Liver (tissue), 4 donors: ENCODE measurements around the gene ABLIM3. TPM values are rescaled to one million over a fixed set of nuclear protein-coding genes. Genes with fewer than 3 reads are reported as not detected.

Experiments
- polyA plus RNA-seq, 2 donors: library from polyadenylated mRNA; stranded (reverse) in 1 of 2; unstranded in 1 of 2; fragments of 200-250 nt in 1 of 2; fragments of >200 nt in 1 of 2; fragmentation: Nextera tagmentation in 1 of 2; extraction: Ambion mirVana in 1 of 2; gene quantifications; one replicate each; pipeline versions ENCODE4 v1.2.1 to v1.2.3, GENCODE V29; 2013 to 2015
- total RNA-seq, 2 donors: library from RNA; depleted of rRNA; stranded (reverse); fragments of >200 nt; gene quantifications; one replicate each; pipeline ENCODE4 v1.2.3, GENCODE V29; 2014
- donor health status: healthy.
- donor health status: healthy.
- donor health status: healthy.

Gene ABLIM3
- total and polyA plus RNA-seq, 4 donors = 6.8 to 131 (median 43.1) TPM

Other genes starting within 250 kb of the ABLIM3 start
- gene SH3TC2, start 78.4 kb upstream of the ABLIM3 start, total RNA-seq = 1 to 10 TPM in 1 of 2 donors, under 1 TPM in 1; 0.67 to 6.2 TPM
- under 1 TPM; 0.31 to 0.47 TPM for gene SH3TC2, start 78.4 kb upstream of the ABLIM3 start, polyA plus RNA-seq
- gene AFAP1L1, start 130.4 kb downstream of the ABLIM3 start, total RNA-seq = 10 to 100 TPM in 1 of 2 donors, 1 to 10 TPM in 1; 5.2 to 11.6 TPM
- 1 to 10 TPM; 2.1 to 2.8 TPM for gene AFAP1L1, start 130.4 kb downstream of the ABLIM3 start, polyA plus RNA-seq
- 1 to 10 TPM; 6.5 to 9.5 TPM for gene GRPEL2, start 204.0 kb downstream of the ABLIM3 start, total RNA-seq
- 1 to 10 TPM; 2.5 to 3.0 TPM for gene GRPEL2, start 204.0 kb downstream of the ABLIM3 start, polyA plus RNA-seq
- gene PCYOX1L, start 216.6 kb downstream of the ABLIM3 start, total RNA-seq = 1 to 10 TPM; 1.1 to 4.4 TPM
- gene PCYOX1L, start 216.6 kb downstream of the ABLIM3 start, polyA plus RNA-seq = 1 to 10 TPM in 1 of 2 donors, under 1 TPM in 1; 0.47 to 1.2 TPM
- gene IL17B, start 237.8 kb downstream of the ABLIM3 start, total RNA-seq = not detected
- gene IL17B, start 237.8 kb downstream of the ABLIM3 start, polyA plus RNA-seq = not detected